Activated CD4-positive, CD25-positive, alpha-beta regulatory T cell treated with anti-CD3 and anti-CD28 coated beads, Interleukin-2, amount 50 U/mL, for 72 hours (primary cell): ENCODE results near the gene CFAP46.
"Not testable (repeated sequence)": the region's sequence is repeated elsewhere in the genome, so short reads cannot be mapped to it uniquely, and the experiment has no call there.

Source experiments
- DNase-seq: peaks from one replicate; pipeline ENCODE4 v3.0.0; 2021

Gene CFAP46

GRCh38 chr10:132979491-132980425, 37.4 kb upstream of the CFAP46 start:
- DNase-seq = no peak

GRCh38 chr10:132978542-132978941, 36.2 kb upstream of the CFAP46 start:
- DNase-seq = no peak

- DNase-seq = no peak
These were observed 35.4 kb upstream of the CFAP46 start for GRCh38 chr10:132977807-132978206.

GRCh38 chr10:132977076-132977475, 34.7 kb upstream of the CFAP46 start:
- DNase-seq = no peak

GRCh38 chr10:132975831-132976682, 33.7 kb upstream of the CFAP46 start:
- DNase-seq = no peak

GRCh38 chr10:132974886-132975830, 32.8 kb upstream of the CFAP46 start:
- DNase-seq = peak; percentile 17

- peak; percentile 26 for DNase-seq
These were observed 32.0 kb upstream of the CFAP46 start for GRCh38 chr10:132974249-132974796.

GRCh38 chr10:132973903-132974241, 31.5 kb upstream of the CFAP46 start:
- DNase-seq = peak; percentile 14

GRCh38 chr10:132972986-132973902, 30.9 kb upstream of the CFAP46 start:
- DNase-seq = no peak

GRCh38 chr10:132972149-132972985, 30.0 kb upstream of the CFAP46 start:
- DNase-seq = peak; percentile 11

- DNase-seq = peak; percentile 19
These were observed 29.2 kb upstream of the CFAP46 start for GRCh38 chr10:132971448-132972148.

- no peak for DNase-seq
These were observed 28.5 kb upstream of the CFAP46 start for GRCh38 chr10:132970641-132971438.

- no peak for DNase-seq
These were observed 25.2 kb upstream of the CFAP46 start for GRCh38 chr10:132967540-132967939.

- no peak for DNase-seq
These were observed 23.2 kb upstream of the CFAP46 start for GRCh38 chr10:132965411-132966057.

GRCh38 chr10:132964707-132965410, 22.5 kb upstream of the CFAP46 start:
- DNase-seq = not testable (repeated sequence)

- no peak for DNase-seq
These were observed 21.9 kb upstream of the CFAP46 start for GRCh38 chr10:132964231-132964630.

GRCh38 chr10:132963430-132963960, 21.1 kb upstream of the CFAP46 start:
- no peak for DNase-seq
